Liver (tissue), 9 donors: Measurements from ENCODE around the gene PTPRB. TPM values are rescaled to one million over a fixed set of nuclear protein-coding genes. Genes with fewer than 3 reads are reported as not detected.

Source experiments
- DNase-seq: peaks from one replicate; pipeline ENCODE4 v3.0.0-alpha.2; 2017; ENCODE audit warnings: low spot score
- H3K27ac ChIP-seq, 2 donors: one replicate each; pipeline ENCODE4 v1.7.0; 2013; ENCODE audit warnings: inconsistent platforms in 2 of 2, low read length in 2 of 2, control low read depth in 1 of 2, low read depth in 1 of 2, mild to moderate bottlenecking in 1 of 2
- H3K27me3 ChIP-seq, 4 donors: one replicate each; pipeline versions ENCODE4 v1.6.1 to v1.7.0; 2013; ENCODE audit warnings: low read length in 3 of 4, inconsistent platforms in 1 of 4, mild to moderate bottlenecking in 1 of 4, moderate library complexity in 1 of 4; ENCODE audit not compliant: control insufficient read depth in 4 of 4, insufficient read depth in 4 of 4
- H3K36me3 ChIP-seq, 4 donors: one replicate each; pipeline versions ENCODE4 v1.6.1 to v1.7.0; 2013; ENCODE audit warnings: low read length in 3 of 4, mild to moderate bottlenecking in 3 of 4, low read depth in 1 of 4, moderate library complexity in 1 of 4; ENCODE audit not compliant: control insufficient read depth in 4 of 4, insufficient read depth in 3 of 4
- H3K4me1 ChIP-seq, 4 donors: one replicate each; pipeline versions ENCODE4 v1.6.1 to v1.7.0; 2013; ENCODE audit warnings: low read length in 3 of 4, mild to moderate bottlenecking in 3 of 4, moderate library complexity in 1 of 4; ENCODE audit not compliant: control insufficient read depth in 4 of 4, insufficient read depth in 4 of 4
- H3K4me3 ChIP-seq, 3 donors: one replicate each; pipeline versions ENCODE4 v1.6.1 to v1.7.0; 2013; ENCODE audit warnings: low read length in 3 of 3, control low read depth in 1 of 3, low read depth in 1 of 3, mild to moderate bottlenecking in 1 of 3
- H3K9ac ChIP-seq, 2 donors: one replicate each; pipeline ENCODE4 v1.7.0; 2013; ENCODE audit warnings: low read length in 2 of 2, mild to moderate bottlenecking in 2 of 2, moderate library complexity in 2 of 2, control low read depth in 1 of 2, low read depth in 1 of 2
- H3K9me3 ChIP-seq, 4 donors: one replicate each; pipeline versions ENCODE4 v1.6.1 to v1.7.0; 2013; ENCODE audit warnings: low read length in 3 of 4; ENCODE audit not compliant: control insufficient read depth in 4 of 4
- ATF3 ChIP-seq: IDR thresholded peaks from 2 replicates; pipeline ENCODE4 v1.6.1; 2016; ENCODE audit warnings: antibody characterized with exemption
- CTCF ChIP-seq: fragments of 150-350 bp; IDR thresholded peaks from 2 replicates; pipeline ENCODE4 v1.5.1; 2017; ENCODE audit warnings: improper control_type of control experiment, low read depth, low read length; ENCODE audit not compliant: missing input control
- EGR1 ChIP-seq, 2 donors: IDR thresholded peaks; 2 replicates each; pipeline ENCODE4 v1.6.1; 2016 to 2018; ENCODE audit warnings: antibody characterized with exemption in 2 of 2, low read depth in 2 of 2
- GABPA ChIP-seq, 2 donors: IDR thresholded peaks in 1 of 2; conservative IDR thresholded peaks in 1 of 2; 2 replicates each; pipeline ENCODE4 v1.6.1; 2016; ENCODE audit warnings: antibody characterized with exemption in 2 of 2, mild to moderate bottlenecking in 1 of 2, moderate library complexity in 1 of 2
- HNF4A ChIP-seq, 2 donors: conservative IDR thresholded peaks; 2 replicates each; pipeline ENCODE4 v1.6.1; 2016; ENCODE audit warnings: antibody characterized with exemption in 2 of 2, mild to moderate bottlenecking in 2 of 2
- HNF4G ChIP-seq: IDR thresholded peaks from 2 replicates; pipeline ENCODE4 v1.6.1; 2016; ENCODE audit warnings: antibody characterized with exemption
- JUND ChIP-seq, 2 donors: IDR thresholded peaks; 2 replicates each; pipeline ENCODE4 v1.6.1; 2016; ENCODE audit warnings: antibody characterized with exemption in 2 of 2
- MAX ChIP-seq: IDR thresholded peaks from 2 replicates; pipeline ENCODE4 v1.6.1; 2016; ENCODE audit warnings: antibody characterized with exemption
- NR2F2 ChIP-seq: IDR thresholded peaks from 2 replicates; pipeline ENCODE4 v1.6.1; 2016; ENCODE audit warnings: antibody characterized with exemption
- RAD21 ChIP-seq, 2 donors: IDR thresholded peaks; 2 replicates each; pipeline ENCODE4 v1.6.1; 2016; ENCODE audit warnings: antibody characterized with exemption in 2 of 2, mild to moderate bottlenecking in 2 of 2
- REST ChIP-seq: IDR thresholded peaks from 2 replicates; pipeline ENCODE4 v1.6.1; 2016; ENCODE audit warnings: antibody characterized with exemption, mild to moderate bottlenecking
- RXRA ChIP-seq, 2 donors: IDR thresholded peaks; 2 replicates each; pipeline ENCODE4 v1.6.1; 2017 to 2018; ENCODE audit warnings: antibody characterized with exemption in 2 of 2, mild to moderate bottlenecking in 1 of 2
- TAF1 ChIP-seq: conservative IDR thresholded peaks from 2 replicates; pipeline ENCODE4 v1.6.1; 2016; ENCODE audit warnings: antibody characterized with exemption, mild to moderate bottlenecking
- WGBS: extraction: QIAGEN DNeasy Blood & Tissue Kit; methylation state at CpG from one replicate; pipeline ENCODE4 v1.1.7; 2013; 5-methylcytosine and 5-hydroxymethylcytosine counted together
- polyA plus RNA-seq, 2 donors: library from polyadenylated mRNA; stranded (reverse) in 1 of 2; unstranded in 1 of 2; fragments of 200-250 nt in 1 of 2; fragments of >200 nt in 1 of 2; fragmentation: Nextera tagmentation in 1 of 2; extraction: Ambion mirVana in 1 of 2; gene quantifications; one replicate each; pipeline versions ENCODE4 v1.2.1 to v1.2.3, GENCODE V29; 2013 to 2015
- total RNA-seq, 2 donors: library from RNA; depleted of rRNA; stranded (reverse); fragments of >200 nt; gene quantifications; one replicate each; pipeline ENCODE4 v1.2.3, GENCODE V29; 2014
- donor health status: healthy.
- donor health status: healthy.
- donor health status: healthy.
- donor health status: healthy.
- donor health status: healthy.

The PTPRB gene
- total and polyA plus RNA-seq, 4 donors: 6.3 to 64.9 (median 8.4) TPM

- WGBS: 87% methylated on average over 12 of the region's 12 CpGs
These were observed 167.9 kb downstream of the PTPRB start for GRCh38 chr12:70469221-70469820.

More at GRCh38 chr12:70469221-70469820, 167.9 kb downstream of the PTPRB start:
- DNase-seq: no peak
- no peaks in the 10 kb centered on the region for H3K4me1 ChIP-seq
- no peaks in the 10 kb centered on the region for H3K9me3 ChIP-seq
- no peaks in the 10 kb centered on the region for H3K36me3 ChIP-seq
- H3K27me3 ChIP-seq: no peaks in the 10 kb centered on the region
- TF ChIP-seq RAD21 (IDR thresholded peaks at IDR 0.05) (no peak), GABPA (IDR thresholded peaks at IDR 0.05 in 1 of 2, conservative IDR thresholded peaks at IDR 0.05 in 1 of 2) (no peak), JUND (IDR thresholded peaks at IDR 0.05) (no peak), RXRA (IDR thresholded peaks at IDR 0.05) (no peak), HNF4A (conservative IDR thresholded peaks at IDR 0.05) (no peak), CTCF (no peak), HNF4G (no peak), EGR1 (IDR thresholded peaks at IDR 0.05; ENCODE audit: low read depth in 2 of 2) (no peak), NR2F2 (no peak), MAX (no peak), REST (no peak), ATF3 (no peak), TAF1 (no peak)
- no peak overlapping the region for H3K9ac ChIP-seq
- H3K4me3 ChIP-seq: no peak overlapping the region
- no peak overlapping the region for H3K27ac ChIP-seq
